Cardiac septum (tissue), 1 donor: ENCODE results near the gene PRKG1. TPM values are rescaled to one million over a fixed set of nuclear protein-coding genes. Genes with fewer than 3 reads are reported as not detected.
"Not testable (repeated sequence)": the region's sequence is repeated elsewhere in the genome, so short reads cannot be mapped to it uniquely, and the experiment has no call there.

ENCODE experiments used
- DNase-seq: peaks from one replicate; pipeline ENCODE4 v3.0.0-alpha.2; 2020; ENCODE audit warnings: low spot score
- intact Hi-C: fragments of 100-400 bp; cut with DNase I; formaldehyde crosslinking; loops from one replicate; pipeline ENCODE4 v1.14.0; 2022
- total RNA-seq: library from RNA; stranded (reverse); fragmentation: NEBNext Ultra II Directional; extraction: Animal tissue kit (Norgen Biotek cat#: 25700); gene quantifications from one replicate; pipeline ENCODE4 v1.2.1, GENCODE V29; 2021
- donor health status: DM: no; HTN: no; CAD: no.

Gene PRKG1
- total RNA-seq, 1 donor from 2014 or later: 35.6 TPM

DNA sequence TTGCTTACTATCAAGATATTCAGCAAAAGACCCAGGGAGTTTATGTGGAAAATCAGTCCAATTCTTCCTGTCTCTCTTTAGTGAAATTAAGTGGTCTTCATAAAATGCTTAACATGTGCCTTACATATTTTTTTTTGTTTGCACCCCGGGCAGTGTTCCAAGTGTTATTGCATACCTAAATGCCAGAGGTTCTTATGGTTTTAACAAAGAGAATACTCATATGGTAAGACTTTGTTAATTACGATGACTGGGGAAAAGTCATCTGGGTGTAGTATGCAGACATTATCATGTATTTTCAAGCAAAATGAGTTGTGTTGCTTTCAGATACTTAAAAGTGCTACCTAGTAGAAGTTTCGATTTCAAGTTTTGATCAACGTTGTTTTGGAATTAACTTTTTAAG, 82.6 kb downstream of the PRKG1 start:
- no peak for DNase-seq
- intact Hi-C loops: no loop called here

DNA sequence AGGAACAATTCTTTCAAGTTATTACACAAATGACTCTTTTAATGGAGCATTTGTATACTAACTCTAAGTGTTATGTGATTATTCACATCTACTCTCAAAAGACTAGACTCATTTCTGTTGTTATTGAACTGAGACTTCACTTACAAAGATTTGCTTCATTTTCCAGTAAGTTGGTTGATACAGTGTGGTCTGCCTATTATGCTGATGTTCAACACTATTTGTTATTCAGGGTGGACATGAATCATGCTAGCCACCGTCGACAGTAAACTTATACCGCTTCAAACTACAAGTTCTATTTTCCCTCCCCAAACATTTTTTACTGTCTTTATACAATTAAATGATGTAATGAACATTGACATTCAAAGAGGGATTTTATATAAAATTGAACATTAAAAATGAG, 84.5 kb downstream of the PRKG1 start:
- DNase-seq: no peak
- intact Hi-C loops: no loop called here

DNA sequence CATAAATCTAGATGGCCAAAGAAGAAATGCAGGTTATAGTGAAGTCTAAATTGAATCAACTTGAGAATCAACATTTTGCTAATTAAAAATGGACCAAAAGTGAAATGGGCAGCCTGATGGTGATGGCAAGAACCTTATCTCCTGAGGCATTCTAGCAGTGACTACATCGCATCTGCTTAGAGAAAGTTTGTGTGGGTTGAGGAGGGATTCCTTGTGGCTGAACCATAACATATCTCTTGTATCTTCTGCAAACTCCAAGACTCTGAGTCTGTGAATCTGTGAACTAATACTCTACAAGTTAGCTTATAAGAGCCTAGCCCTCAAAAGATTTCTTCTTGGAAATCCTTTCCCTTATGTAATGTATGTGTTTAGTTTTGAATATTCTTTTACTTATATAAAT, 85.6 kb downstream of the PRKG1 start:
- DNase-seq: no peak
- intact Hi-C loops: no loop called here

DNA sequence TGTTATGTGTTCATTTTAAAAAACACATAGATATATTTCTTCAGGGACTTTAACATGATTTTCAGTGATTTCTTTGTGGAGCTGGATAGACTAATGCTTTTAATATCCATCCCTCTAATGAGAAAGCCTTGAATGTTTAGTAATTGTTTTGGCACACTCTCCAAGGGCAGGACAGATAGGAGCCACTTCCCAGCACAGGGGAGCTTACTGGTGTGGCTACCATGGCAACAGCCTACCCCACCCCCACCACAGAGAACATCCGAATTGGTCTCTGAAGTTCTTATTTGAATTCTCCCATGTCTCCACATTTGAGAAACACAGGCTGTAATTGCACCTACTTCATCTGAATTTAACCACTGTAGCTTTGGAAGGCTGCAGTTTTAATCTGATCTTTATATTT, 87.7 kb downstream of the PRKG1 start:
- no peak for DNase-seq
- intact Hi-C loops: no loop called here

DNA sequence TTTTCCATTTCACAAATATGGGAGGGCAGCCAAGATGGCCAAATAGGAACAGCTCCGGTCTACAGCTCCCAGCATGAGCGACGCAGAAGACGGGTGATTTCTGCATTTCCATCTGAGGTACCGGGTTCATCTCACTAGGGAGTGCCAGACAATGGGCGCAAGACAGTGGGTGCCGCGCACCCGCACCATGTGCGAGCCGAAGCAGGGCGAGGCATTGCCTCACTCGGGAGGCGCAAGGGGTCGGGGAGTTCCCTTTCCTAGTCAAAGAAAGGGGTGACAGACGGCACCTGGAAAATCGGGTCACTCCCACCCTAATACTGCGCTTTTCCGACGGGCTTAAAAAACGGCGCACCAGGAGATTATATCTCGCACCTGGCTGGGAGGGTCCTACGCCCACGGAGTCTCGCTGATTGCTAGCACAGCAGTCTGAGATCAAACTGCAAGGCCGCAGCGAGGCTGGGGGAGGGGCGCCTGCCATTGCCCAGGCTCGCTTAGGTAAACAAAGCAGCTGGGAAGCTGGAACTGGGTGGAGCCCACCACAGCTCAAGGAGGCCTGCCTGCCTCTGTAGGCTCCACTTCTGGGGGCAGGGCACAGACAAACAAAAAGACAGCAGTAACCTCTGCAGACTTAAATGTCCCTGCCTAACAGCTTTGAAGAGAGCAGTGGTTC, 89.2 kb downstream of the PRKG1 start:
- intact Hi-C loops, DNase-seq: not testable (repeated sequence)

DNA sequence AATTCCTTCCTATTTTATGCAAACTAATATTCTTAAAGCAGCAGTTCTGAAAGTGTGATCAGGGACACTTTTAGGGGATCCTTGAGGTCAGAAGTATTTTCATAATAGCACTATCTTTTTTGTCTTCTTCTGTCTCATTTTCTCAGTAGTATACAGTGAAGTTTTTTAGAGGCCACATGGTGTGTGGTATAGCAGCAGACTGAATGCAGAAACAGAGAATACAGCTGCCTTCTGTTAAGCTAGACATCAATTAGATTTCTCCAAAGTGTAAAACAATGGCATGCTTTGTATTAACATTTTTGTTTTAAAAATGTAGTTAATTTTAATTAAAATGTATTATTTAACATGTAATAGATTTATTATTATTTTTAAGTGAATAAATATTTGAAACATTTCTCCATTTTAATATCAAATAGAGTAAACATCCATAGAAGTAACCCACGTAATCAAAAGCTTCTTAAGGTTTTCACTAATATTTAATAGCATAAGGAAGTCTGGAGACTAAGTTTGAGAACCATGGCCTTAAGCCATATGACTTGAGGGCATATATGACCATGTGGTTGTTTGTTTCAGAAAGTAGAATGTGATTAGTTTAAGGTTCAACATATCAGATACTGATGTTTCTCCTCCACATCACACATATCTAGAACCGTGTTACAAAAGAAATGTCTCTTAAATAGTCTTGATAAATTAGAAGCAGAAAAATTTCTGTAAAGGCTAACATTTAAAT, 94.0 kb downstream of the PRKG1 start:
- no peak for DNase-seq
- intact Hi-C loops: no loop called here

DNA sequence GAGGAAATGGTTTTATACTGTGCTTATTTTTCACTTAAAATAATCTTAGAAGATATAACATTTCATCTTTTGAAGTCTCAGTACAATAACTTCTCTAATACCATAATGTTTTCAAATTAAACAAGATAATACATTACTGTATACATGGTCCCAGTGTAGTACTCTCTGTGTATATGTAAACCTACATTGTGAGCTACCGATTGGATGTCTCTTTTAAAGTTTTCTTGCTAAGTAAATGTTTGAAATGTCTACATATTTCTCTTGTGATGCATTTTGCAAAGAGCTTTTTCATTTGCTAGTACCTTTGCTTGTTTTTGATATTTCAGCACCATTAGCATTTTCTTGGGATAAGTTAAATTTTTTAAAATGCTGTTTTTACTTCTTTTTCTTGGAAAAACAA, 94.8 kb downstream of the PRKG1 start:
- DNase-seq: no peak
- intact Hi-C loops: no loop called here

DNA sequence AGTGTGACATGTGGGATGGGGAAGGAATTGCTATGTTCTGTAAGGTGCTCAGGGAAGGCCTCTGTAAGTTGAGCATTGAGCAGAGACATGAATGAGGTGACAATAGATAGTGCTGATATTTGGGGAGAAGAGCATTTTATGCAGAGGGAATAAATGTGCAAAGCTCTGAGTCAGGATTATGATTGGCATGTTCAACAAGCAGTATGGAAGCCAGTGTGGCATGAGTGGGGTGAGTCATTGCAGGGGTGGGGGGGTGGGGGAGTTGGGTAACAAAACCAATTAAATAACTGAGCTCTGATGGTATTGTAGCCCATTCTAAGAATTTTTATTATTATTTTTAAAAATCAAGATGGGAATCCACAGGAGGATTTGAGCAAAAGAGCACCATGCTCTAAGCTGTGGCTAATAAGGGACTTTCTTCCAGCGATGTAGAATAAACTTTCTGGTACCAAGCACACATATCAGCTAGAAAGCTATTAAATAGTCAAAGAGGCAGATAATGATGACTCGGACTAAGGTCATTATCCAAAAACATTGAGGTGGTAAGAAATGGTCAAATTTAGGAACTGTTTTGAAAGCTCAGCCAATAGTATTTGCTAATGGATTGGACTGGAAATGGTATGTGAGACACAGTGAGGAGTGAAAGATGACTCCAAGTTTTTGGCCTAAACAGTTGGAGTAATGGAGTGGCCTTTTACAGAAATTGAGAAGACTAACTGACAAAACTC, 96.4 kb downstream of the PRKG1 start:
- intact Hi-C loops: no loop called here
- no peak for DNase-seq

DNA sequence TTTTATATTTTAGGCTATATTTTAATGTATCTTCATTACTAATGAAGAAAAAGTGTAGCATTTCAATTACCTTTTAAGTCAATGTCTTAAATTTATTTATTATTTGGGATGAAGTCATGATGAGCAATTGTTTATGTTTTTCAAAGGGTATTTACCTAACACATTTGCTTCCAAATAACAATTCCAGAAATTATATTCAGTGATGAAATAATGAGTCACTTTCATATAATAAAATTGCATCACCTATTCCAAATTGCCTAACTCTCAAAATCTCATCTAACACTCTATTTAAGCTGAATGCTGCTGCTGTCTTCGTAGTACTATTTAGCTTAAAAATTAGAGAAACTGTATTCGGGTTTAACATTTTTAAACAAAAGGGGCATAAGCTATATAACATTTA, 97.7 kb downstream of the PRKG1 start:
- intact Hi-C loops: no loop called here

DNA sequence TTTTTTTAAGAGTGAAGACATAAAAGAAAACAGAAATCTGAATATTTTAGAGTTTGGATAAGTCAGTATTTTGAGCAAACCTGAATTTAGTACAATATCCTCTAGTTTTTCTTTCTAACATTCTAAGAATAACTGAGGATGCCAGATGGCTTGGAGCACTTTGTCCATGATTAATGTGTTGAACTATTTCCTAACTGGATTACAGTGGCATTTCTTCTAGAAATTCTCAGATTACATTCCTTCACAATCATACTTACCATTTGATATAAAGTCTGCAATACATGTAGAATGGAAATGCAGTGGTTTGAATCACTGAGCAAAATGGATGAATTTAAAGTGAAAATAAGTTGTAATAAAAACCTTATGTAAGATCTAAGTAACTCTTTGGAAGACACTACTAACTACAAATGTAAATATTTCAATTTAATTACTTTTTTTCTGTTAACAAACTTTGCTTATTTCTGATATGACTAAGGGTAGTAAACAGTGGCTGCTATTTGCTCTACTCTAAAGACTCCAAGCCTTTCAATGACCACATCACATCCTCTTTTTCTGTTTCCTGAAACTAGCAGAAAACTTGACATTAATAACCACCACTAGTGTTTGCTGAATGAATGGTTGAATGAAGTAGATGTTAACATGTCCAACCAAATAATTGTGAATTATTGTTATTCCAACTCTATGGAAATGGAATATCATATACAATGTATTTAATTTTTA, 102.8 kb downstream of the PRKG1 start:
- intact Hi-C loops: no loop called here
- DNase-seq: no peak

More for the DNA sequence above, 97.7 kb downstream of the PRKG1 start:
- no peak for DNase-seq

DNA sequence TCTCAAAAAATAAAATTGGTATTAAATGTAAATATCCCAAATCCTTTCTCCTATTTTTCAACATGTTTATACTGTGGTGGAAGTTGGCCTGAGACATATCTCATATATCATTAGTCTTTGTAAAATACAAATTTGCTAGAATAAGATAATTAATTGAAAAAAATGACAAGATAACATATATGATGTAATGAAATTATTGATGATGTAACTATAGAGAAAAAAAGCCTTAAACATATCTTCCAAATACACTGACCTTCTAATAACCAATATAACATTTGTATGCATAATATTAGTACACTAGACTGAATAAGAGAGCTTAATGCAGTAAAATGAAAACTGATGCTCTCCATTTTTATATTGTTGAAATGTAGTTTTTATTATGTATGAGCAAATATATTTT, 104.3 kb downstream of the PRKG1 start:
- no peak for DNase-seq
- intact Hi-C loops: no loop called here

DNA sequence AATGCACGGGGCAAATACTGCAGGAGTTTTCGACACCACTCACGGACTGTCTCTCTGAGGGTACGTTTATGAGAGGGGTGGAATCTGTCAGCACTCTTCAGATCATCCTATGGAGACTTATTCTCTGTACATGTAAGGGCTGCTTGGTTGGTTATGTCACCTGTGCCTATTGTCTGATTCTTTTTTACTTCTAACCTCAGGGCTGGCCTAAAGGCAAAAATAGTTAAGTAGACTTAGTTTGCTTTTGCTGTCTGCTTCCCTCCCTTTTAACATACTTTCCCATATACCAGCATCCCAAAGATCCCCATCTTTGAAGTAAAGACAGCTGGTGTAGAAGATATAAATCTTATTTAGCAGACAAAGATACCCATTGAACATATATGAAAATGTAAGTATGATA, 105.9 kb downstream of the PRKG1 start:
- intact Hi-C loops: no loop called here
- no peak for DNase-seq

DNA sequence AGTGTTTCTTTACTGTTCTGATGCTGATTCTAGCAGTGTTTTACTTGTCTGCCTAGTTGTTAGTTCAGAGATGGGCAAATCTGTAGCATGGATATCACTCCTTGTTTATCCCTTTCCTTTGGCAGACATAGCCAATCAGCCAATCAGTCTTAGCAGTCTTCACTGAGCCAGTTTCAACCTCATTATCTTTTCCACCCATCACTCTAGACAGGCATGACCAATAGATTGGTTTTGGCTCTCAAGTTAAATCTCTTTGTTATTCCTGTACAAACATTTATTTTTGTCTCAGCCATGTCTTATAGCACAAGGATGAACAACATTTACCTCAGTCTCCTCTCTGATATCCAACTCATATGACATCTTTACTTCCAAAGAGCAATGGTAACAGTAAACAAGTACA, 109.5 kb downstream of the PRKG1 start:
- DNase-seq: no peak
- intact Hi-C loops: no loop called here

DNA sequence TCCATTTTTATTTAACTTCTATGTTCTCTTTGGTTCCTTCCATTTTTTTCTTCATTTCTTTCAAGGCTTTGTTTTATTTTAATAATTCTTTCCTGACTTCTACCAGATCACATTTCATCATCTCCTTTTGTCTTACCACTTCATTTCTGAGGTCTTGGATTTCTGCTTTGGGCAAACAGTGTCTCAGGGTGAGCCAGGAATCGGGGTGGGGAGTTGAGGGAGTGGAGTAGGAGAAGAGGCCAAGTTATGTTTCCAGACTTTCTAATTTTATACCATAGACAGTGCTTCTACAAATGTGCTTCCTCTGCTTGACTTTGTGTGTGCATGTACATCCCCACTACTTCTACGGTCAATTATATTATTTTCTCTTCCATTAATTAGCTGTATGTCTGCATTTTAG, 112.1 kb downstream of the PRKG1 start:
- no peak for DNase-seq
- intact Hi-C loops: no loop called here

DNA sequence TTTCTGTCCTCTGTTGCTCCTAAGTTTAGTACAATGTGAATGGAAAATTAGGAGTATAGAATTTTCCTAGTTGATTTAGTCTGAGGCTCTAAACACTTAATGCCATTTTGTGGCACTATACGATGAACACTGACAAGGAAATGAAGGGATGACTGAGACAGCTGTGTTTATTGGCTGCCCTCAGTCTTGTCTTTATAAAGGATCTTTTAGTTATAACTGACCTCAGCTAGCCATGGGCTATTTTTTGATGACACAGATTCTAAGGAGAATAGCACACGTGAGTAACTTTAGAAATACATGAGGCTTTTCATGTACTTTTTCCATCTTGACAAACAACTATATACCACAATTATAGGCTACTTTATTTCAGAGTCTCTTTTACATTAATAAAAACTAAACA, 113.7 kb downstream of the PRKG1 start:
- intact Hi-C loops: no loop called here
- DNase-seq: no peak

DNA sequence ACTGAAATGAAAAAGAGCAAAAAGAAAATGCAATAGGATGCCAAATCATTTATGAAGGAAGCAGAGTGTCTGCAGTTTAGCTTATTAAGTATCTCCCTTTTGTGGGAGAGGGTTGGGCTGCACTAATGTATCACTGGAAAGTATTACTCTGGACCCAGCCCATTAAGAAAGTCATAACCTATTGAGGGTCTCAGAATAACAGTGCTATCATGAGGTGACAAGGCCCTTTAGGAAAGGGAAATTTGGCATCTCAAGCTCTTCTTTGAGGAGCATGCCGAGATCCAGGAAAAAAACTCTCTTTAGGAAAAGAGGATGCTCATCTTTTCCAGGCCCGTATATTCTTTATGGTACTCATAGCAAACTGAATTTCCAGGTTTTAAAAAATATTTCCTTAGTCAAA, 114.6 kb downstream of the PRKG1 start:
- intact Hi-C loops: no loop called here
- DNase-seq: no peak

DNA sequence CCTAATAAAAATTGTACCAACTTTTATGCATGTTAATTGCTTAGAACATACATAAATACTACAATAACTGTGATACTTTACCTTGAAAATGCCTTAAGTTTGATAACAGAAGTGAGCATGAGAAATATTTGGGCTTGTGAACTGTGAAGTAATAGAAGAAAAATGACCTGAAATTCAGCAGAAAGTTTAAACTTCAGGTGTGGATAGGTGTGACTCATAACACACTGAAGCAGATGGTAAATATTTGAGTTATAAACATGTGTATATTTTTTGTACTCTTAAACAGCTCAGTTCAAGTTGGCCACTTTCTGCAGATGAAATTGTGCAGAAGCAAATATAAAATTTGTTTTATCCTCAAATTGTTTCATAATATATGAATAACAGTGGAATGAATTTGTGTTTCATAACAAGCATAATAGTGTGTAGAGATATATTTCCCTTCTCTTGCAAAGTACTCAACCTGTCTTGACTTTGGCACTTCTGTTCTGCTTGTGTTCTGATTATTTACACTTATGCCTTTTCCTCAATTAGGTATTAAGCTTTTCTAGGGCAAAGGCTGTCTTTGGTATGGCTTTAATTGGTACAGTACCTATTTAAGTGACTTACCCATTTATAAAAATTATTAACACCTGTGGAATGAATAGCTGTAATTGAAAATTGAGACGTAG, 122.4 kb downstream of the PRKG1 start:
- no peak for DNase-seq
- intact Hi-C loops: no loop called here

DNA sequence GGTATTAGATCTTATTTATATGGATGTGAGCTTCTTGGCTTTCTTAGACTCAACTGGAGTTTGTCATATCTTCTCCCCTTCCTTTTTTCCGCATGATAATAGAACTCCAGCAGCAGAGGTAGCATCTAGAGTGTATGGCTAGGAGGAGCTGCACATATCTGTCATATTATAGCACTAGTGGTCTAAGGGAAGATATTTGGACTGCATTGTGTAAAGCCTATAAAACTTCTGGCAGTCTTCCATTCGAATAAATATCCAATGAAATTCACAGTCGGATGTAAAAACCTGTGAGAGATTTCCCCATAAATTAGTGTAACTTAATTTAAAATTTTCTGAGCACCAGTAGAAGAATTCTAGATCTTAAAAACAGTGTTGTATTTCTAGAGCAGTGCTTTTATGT, 123.9 kb downstream of the PRKG1 start:
- intact Hi-C loops: no loop called here
- DNase-seq: no peak

DNA sequence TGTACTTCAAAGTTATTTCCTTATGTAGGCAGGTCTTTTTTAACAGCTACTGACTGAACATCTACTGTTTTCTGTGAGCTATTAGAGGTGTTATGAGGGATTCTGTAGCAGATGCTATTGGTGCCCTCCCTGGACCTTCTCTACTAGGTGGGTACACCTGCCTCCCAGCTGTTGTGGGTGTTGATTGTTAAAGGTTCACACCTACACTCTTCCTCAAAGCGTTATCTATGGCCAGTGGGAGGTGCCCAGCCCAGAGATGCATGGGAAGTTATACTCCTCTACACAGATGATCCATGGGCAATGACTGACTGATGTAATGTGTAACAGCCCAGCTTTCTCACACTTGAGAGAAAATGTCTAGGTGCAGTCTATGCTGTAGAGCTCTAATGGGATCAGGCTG, 127.7 kb downstream of the PRKG1 start:
- no peak for DNase-seq

DNA sequence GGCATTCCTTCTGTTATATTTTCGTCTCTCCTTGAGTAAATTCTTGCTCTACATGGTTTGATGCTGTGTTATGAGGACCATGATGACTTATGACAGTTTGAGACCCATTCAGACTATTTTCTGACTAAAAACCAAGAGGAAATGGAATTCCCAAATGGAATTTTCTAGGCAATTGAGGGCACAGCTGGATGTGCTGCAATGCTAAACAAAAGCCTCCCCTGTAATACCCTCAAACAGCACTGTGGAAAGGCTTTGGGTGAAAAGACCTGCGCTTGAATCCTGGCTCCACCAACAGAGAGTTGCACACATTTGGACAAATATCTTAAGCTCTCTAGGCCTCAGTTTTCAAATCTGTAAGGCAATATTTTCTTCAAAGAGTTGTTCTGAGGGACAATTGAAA, 129.1 kb downstream of the PRKG1 start:
- intact Hi-C loops: no loop called here
- no peak for DNase-seq

More for the DNA sequence above, 127.7 kb downstream of the PRKG1 start:
- intact Hi-C loops: no loop called here
